CD4-positive, alpha-beta T cell (primary cell): Measurements from ENCODE around the gene IGF2R. TPM values are rescaled to one million over a fixed set of nuclear protein-coding genes. Genes with fewer than 3 reads are reported as not detected.

Experiments
- ATAC-seq: fragments of 200-7000 bp; cut with Tn5 transposase; one replicate; pipeline ENCODE4 v1.10.0; 2022; ENCODE audit warnings: mild to moderate bottlenecking; ENCODE audit not compliant: poor library complexity
- CTCF ChIA-PET: fragments of 350-600 bp; sonication (Branson Sonifier 250); formaldehyde crosslinking; loops from one replicate; lab custom pipeline; 2021; ENCODE audit warnings: antibody characterized with exemption, inconsistent platforms; lab: Charles Lee
- POLR2A ChIA-PET: fragments of 350-600 bp; sonication (Branson Sonifier 250); formaldehyde crosslinking; loops from one replicate; lab custom pipeline; 2021; ENCODE audit warnings: antibody characterized with exemption, inconsistent platforms; lab: Charles Lee
- DNase-seq, 14 experiments: peaks; one replicate each; pipeline ENCODE4 v3.0.0-alpha.2; 2013 to 2020; ENCODE audit warnings: mixed read lengths in 2 of 14
- H3K27ac ChIP-seq, 2 donors: one replicate each; pipeline versions ENCODE4 v1.5.1 to v1.7.0; 2013; ENCODE audit warnings: low read length in 2 of 2, low read depth in 1 of 2, mild to moderate bottlenecking in 1 of 2
- H3K27me3 ChIP-seq, 2 experiments: 1 replicate in 1 of 2; 2 replicates in 1 of 2; pipeline versions ENCODE4 v1.6.1 to v1.7.0; 2013; ENCODE audit warnings: low read length in 2 of 2, control low read depth in 1 of 2, mild to moderate bottlenecking in 1 of 2, moderate library complexity in 1 of 2; ENCODE audit not compliant: insufficient read depth in 2 of 2, control insufficient read depth in 1 of 2
- H3K36me3 ChIP-seq: one replicate; pipeline ENCODE4 v1.6.1; 2013; ENCODE audit warnings: low read length, control low read depth; ENCODE audit not compliant: insufficient read depth
- H3K4me1 ChIP-seq: one replicate; pipeline ENCODE4 v1.6.1; 2013; ENCODE audit warnings: low read length, control low read depth; ENCODE audit not compliant: insufficient read depth
- H3K4me3 ChIP-seq: one replicate; pipeline ENCODE4 v1.5.1; 2013; ENCODE audit warnings: mild to moderate bottlenecking, low read length, moderate library complexity
- H3K9me3 ChIP-seq, 2 experiments: 1 replicate in 1 of 2; 2 replicates in 1 of 2; pipeline versions ENCODE4 v1.6.1 to v1.7.0; 2013; ENCODE audit warnings: low read length in 2 of 2, mild to moderate bottlenecking in 2 of 2, control low read depth in 1 of 2, moderate library complexity in 1 of 2; ENCODE audit not compliant: control insufficient read depth in 1 of 2, insufficient read depth in 1 of 2
- H3K27ac Mint-ChIP-seq: one replicate; pipeline ENCODE4 v1.8.0; 2020; ENCODE audit warnings: mixed read lengths
- H3K27me3 Mint-ChIP-seq: one replicate; pipeline ENCODE4 v1.8.0; 2021; ENCODE audit warnings: mixed read lengths
- H3K36me3 Mint-ChIP-seq: one replicate; pipeline ENCODE4 v1.8.0; 2021; ENCODE audit warnings: low read depth, mixed read lengths
- H3K4me1 Mint-ChIP-seq: one replicate; pipeline ENCODE4 v1.8.0; 2021; ENCODE audit warnings: low read depth, mixed read lengths
- H3K4me3 Mint-ChIP-seq: one replicate; pipeline ENCODE4 v1.8.0; 2020; ENCODE audit warnings: mild to moderate bottlenecking, mixed read lengths
- H3K9me3 Mint-ChIP-seq: one replicate; pipeline ENCODE4 v1.8.0; 2020; ENCODE audit warnings: mixed read lengths
- CTCF ChIP-seq: fragments of 200-600 bp; IDR thresholded peaks from one replicate; pipeline ENCODE4 v1.8.0; 2022; ENCODE audit warnings: antibody characterized with exemption, mild to moderate bottlenecking
- intact Hi-C, 2 experiments: fragments of 100-400 bp; cut with DNase I in 1 of 2; cut with micrococcal nuclease in 1 of 2; formaldehyde crosslinking; loops; one replicate each; pipeline versions ENCODE4 v1.15.1 to v1.9.0; 2023 to 2025; cut with DNase I, micrococcal nuclease
- total RNA-seq, 174 experiments: library from RNA in 2 of 174; stranded (reverse) in 2 of 174; gene quantifications; one replicate each; pipeline ENCODE4 v1.2.3 and lab custom pipeline; 2021 to 2026

IGF2R gene
- total RNA-seq, 2 experiments from 2014 or later, result 43.8 to 46.7 TPM

- CTCF ChIA-PET, result no interaction called here
- POLR2A ChIA-PET, result interaction anchor here (1.3 kb wide), 1 partner anchor 215 kb away, joined by 3 read pairs; the partner anchor contains the start of gene WTAP
- no peak overlapping the region for H3K4me3 ChIP-seq
- H3K9me3 ChIP-seq, result peaks cover 7 to 11% of the 10 kb centered on the region in 2 experiments
- no peaks in the 10 kb centered on the region for H3K36me3 ChIP-seq
- Mint-ChIP-seq H3K4me1 (peaks cover 8% of the 10 kb centered on the region), H3K4me3 (no peak overlapping the region), H3K36me3 (no peaks in the 10 kb centered on the region), H3K27ac (no peak overlapping the region), H3K27me3 (peaks cover 5% of the 10 kb centered on the region), H3K9me3 (peaks cover 4% of the 10 kb centered on the region)
- DNase-seq, result peak in 8 of 14 experiments; percentile 5 to 80 (median 22)
- H3K27ac ChIP-seq, result no peak overlapping the region
- H3K27me3 ChIP-seq, result no peaks in the 10 kb centered on the region
- TF ChIP-seq CTCF, result peak; percentile 46
- H3K4me1 ChIP-seq, result peaks cover 4% of the 10 kb centered on the region
- intact Hi-C loops, result loop anchor here (1.0 to 10.0 kb wide), 8 partner anchors 79 to 769 kb away; partner anchors contain the start of gene TCP1 (in 1 of the 2)
- ATAC-seq, result peak; percentile 82
Observed at GRCh38 chr6:159941286-159942113, 27.4 kb upstream of the IGF2R start.

GRCh38 chr6:159943101-159943632, 25.7 kb upstream of the IGF2R start:
- ChIA-PET POLR2A (no interaction called here), CTCF (no interaction called here)
- TF ChIP-seq CTCF, result no peak
- Mint-ChIP-seq H3K27me3 (peaks cover 5% of the 10 kb centered on the region), H3K4me1 (peaks cover 8% of the 10 kb centered on the region), H3K27ac (no peak overlapping the region), H3K4me3 (no peak overlapping the region), H3K9me3 (peaks cover 4% of the 10 kb centered on the region), H3K36me3 (no peaks in the 10 kb centered on the region)
- no peaks in the 10 kb centered on the region for H3K36me3 ChIP-seq
- intact Hi-C loops, result loop anchor here (5.0 to 10.0 kb wide), 3 partner anchors 81 to 688 kb away; partner anchors contain the start of gene TCP1 (in 1 of the 2)
- peaks cover 7 to 11% of the 10 kb centered on the region in 2 experiments for H3K9me3 ChIP-seq
- ATAC-seq (no peak), DNase-seq (no peak)
- H3K4me1 ChIP-seq, result peaks cover 4% of the 10 kb centered on the region
- no peak overlapping the region for H3K27ac ChIP-seq
- no peak overlapping the region for H3K4me3 ChIP-seq
- H3K27me3 ChIP-seq, result no peaks in the 10 kb centered on the region

- peaks cover 8% of the 10 kb centered on the region for H3K4me1 Mint-ChIP-seq
- DNase-seq (peak in 1 of 14 experiments; percentile 45), ATAC-seq (no peak)
- no peaks in the 10 kb centered on the region for H3K36me3 ChIP-seq
- no peaks in the 10 kb centered on the region for H3K27me3 Mint-ChIP-seq
- H3K4me3 ChIP-seq, result no peak overlapping the region
- no peak overlapping the region for H3K4me3 Mint-ChIP-seq
- H3K27ac ChIP-seq, result no peak overlapping the region
- H3K4me1 ChIP-seq, result peaks cover 4% of the 10 kb centered on the region
- no peak for TF ChIP-seq CTCF
- no peak overlapping the region for H3K27ac Mint-ChIP-seq
- peaks cover 7 to 11% of the 10 kb centered on the region in 2 experiments for H3K9me3 ChIP-seq
- POLR2A ChIA-PET, result no interaction called here
- H3K9me3 Mint-ChIP-seq, result peaks cover 4% of the 10 kb centered on the region
- CTCF ChIA-PET, result no interaction called here
- no peaks in the 10 kb centered on the region for H3K36me3 Mint-ChIP-seq
- no peaks in the 10 kb centered on the region for H3K27me3 ChIP-seq
- intact Hi-C loops, result loop anchor here (5.0 to 10.0 kb wide), 3 partner anchors 82 to 689 kb away; partner anchors contain the start of gene TCP1 (in 1 of the 2)
Observed at GRCh38 chr6:159943968-159944598, 24.8 kb upstream of the IGF2R start.
